OCI-LY7 (cell line): ENCODE results near the gene DNAJC3.

Experiments used
- EZH2phosphoT487 ChIP-seq: fragments of 200-600 bp; sonication (generic); IDR thresholded peaks from 2 replicates; pipeline ENCODE4 v1.6.1; 2018; ENCODE audit warnings: low read depth, borderline replicate concordance, mild to moderate bottlenecking, mixed run types, antibody characterized with exemption, low read length, moderate library complexity, mixed read lengths
- TF ChIP-seq, protein P1 (sequence below): fragments of 200-600 bp; sonication (generic); conservative IDR thresholded peaks from 2 replicates; pipeline ENCODE4 v1.5.1; 2014; ENCODE audit warnings: mild to moderate bottlenecking, antibody characterized with exemption, low read length, moderate library complexity, mixed read lengths

DNA sequence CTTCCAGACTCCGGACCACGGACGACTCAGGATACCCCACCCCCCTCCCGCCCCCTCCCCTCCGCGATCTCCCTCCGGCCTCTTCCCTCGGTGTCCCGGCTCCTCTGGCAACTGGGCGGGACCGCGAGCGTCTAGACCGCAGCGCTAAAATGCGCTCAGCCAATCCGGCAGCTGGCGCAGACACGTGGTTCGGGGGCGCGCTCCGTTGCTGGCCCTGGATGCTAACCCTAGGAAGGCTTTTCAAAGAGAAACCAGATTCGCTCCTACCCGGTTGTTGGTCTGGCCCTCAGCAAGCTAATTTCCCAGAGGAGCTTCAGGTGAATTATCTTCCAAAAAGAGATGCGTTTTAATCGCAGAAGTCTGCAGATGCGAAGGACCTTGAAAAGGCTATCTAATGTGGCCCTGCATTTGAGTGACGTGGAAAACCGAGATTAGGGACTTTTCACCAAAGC lies 32.3 kb upstream of the DNAJC3 start, which contains the start of gene DZIP1:
- TF ChIP-seq, protein P1, sequence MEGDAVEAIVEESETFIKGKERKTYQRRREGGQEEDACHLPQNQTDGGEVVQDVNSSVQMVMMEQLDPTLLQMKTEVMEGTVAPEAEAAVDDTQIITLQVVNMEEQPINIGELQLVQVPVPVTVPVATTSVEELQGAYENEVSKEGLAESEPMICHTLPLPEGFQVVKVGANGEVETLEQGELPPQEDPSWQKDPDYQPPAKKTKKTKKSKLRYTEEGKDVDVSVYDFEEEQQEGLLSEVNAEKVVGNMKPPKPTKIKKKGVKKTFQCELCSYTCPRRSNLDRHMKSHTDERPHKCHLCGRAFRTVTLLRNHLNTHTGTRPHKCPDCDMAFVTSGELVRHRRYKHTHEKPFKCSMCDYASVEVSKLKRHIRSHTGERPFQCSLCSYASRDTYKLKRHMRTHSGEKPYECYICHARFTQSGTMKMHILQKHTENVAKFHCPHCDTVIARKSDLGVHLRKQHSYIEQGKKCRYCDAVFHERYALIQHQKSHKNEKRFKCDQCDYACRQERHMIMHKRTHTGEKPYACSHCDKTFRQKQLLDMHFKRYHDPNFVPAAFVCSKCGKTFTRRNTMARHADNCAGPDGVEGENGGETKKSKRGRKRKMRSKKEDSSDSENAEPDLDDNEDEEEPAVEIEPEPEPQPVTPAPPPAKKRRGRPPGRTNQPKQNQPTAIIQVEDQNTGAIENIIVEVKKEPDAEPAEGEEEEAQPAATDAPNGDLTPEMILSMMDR: no peak
- no peak for TF ChIP-seq EZH2phosphoT487
